NK-92 treated with Interleukin-12 subunit alpha and Interleukin-12 subunit beta, amount 100 ng/mL, for 24 hours (cell line): ENCODE measurements around the gene HCST.

Experiments used
- DNase-seq: peaks from one replicate; lab custom pipeline; 2025; lab: John Stamatoyannopoulos, UW

Gene HCST

DNA sequence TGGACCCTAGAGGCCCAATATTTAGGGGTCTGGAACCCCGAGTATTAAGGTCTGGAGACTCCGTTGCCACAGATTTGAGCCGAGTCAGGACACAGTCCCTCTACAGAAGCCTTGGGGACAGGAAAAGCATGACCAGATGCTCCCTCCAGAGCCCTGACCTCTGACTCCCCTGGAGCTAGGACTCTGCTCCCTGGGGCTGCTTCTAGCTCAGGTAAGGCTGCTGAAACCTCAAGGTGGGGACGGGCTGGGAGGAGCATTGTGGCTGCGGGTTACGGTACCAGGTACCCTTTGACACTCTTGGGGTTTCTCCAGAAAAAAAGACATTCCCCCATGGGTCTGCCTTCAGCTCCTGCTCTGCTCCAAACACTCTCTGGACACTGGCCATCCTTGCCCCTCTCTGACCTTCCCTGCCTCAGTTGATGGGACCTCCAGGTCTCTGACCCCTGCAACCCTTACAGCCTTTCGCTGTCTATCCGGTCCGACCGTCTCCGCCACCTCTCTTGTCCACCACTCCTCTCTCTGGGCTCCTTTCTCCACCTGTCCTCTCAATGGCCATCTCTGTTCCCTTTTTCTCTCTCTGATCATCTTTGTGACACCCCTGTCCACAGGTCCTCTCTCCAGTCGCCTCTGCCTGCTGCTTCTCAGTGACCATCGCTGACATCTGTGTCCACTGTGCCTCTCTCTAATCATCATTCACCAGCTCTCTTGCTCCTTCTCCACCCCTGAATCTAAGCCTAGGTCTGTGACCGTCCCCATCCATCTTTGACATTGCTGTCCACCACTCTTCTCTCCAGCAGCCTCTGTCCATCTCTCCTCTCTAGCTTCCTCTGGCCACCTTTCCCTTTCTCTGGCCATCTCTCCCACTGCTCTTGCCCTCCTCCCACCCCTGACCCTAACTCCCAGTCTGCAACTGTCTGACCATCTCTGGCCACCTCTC, 35.3 kb downstream of the HCST start:
- DNase-seq, result no peak

- DNase-seq, result no peak
Observed at GRCh38 chr19:35938282-35939224, 36.2 kb downstream of the HCST start.

DNA sequence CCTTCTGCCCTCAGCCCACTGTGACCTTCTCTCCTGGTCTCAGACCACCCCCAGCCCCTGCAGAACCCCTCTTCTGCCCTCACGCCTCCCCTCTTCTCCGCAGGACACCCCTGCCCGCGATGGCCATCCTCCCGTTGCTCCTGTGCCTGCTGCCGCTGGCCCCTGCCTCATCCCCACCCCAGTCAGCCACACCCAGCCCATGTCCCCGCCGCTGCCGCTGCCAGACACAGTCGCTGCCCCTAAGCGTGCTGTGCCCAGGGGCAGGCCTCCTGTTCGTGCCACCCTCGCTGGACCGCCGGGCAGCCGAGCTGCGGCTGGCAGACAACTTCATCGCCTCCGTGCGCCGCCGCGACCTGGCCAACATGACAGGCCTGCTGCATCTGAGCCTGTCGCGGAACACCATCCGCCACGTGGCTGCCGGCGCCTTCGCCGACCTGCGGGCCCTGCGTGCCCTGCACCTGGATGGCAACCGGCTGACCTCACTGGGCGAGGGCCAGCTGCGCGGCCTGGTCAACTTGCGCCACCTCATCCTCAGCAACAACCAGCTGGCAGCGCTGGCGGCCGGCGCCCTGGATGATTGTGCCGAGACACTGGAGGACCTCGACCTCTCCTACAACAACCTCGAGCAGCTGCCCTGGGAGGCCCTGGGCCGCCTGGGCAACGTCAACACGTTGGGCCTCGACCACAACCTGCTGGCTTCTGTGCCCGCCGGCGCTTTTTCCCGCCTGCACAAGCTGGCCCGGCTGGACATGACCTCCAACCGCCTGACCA, 37.2 kb downstream of the HCST start:
- DNase-seq, result no peak

DNA sequence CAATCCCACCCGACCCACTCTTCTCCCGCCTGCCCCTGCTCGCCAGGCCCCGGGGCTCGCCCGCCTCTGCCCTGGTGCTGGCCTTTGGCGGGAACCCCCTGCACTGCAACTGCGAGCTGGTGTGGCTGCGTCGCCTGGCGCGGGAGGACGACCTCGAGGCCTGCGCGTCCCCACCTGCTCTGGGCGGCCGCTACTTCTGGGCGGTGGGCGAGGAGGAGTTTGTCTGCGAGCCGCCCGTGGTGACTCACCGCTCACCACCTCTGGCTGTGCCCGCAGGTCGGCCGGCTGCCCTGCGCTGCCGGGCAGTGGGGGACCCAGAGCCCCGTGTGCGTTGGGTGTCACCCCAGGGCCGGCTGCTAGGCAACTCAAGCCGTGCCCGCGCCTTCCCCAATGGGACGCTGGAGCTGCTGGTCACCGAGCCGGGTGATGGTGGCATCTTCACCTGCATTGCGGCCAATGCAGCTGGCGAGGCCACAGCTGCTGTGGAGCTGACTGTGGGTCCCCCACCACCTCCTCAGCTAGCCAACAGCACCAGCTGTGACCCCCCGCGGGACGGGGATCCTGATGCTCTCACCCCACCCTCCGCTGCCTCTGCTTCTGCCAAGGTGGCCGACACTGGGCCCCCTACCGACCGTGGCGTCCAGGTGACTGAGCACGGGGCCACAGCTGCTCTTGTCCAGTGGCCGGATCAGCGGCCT, 37.9 kb downstream of the HCST start:
- no peak for DNase-seq

- DNase-seq, result no peak
Observed at GRCh38 chr19:35940839-35941238, 38.5 kb downstream of the HCST start.

- DNase-seq, result no peak
Observed at GRCh38 chr19:35942235-35942634, 39.9 kb downstream of the HCST start.

GRCh38 chr19:35943321-35944301, 41.3 kb downstream of the HCST start:
- DNase-seq, result no peak

- no peak for DNase-seq
Observed at GRCh38 chr19:35944556-35944955, 42.2 kb downstream of the HCST start.

DNA sequence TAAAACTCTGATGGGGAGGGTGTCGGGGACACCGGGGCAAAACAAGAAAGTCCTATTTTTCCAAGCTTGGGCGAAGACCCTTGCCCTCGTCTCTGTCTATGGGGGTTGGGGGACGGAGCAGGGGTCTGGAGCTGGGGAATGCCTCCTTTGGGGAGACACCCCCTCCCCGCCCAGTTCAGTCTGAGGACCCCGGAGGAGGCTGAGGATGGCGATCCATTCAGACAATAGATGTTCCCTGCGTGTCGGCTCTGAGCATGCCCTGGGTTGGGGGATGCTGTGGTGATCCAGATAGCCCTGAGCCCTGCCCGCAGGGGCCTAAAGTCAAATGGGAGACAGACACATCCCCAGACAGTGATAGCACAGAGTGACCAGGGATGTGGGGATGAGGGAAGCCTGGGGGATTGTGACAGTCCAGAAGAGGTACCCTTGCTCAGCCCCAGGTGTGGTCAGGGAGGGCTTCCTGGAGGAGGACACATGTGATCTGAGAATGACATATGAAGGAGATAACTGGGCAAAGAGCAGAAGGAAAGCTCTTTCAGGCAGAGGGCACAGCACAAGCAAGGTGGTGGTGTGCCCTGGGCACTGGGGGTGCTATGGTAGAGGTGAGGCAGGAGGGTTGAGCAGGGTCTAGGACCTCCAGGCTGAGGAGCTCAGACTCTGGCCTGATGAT, 42.9 kb downstream of the HCST start:
- no peak for DNase-seq

- no peak for DNase-seq
Observed at GRCh38 chr19:35946203-35946602, 43.9 kb downstream of the HCST start.

- DNase-seq, result no peak
Observed at GRCh38 chr19:35949131-35949530, 46.8 kb downstream of the HCST start.
